ENCODE results near the gene PACSIN2.

The PACSIN2 gene

GRCh38 chr22:42944409-42944808 is 70.5 kb downstream of the PACSIN2 start:
- no peak for TF ChIP-seq CTCF (IDR thresholded peaks at IDR 0.05)

GRCh38 chr22:42943981-42944380 is 71.0 kb downstream of the PACSIN2 start:
- TF ChIP-seq CTCF (IDR thresholded peaks at IDR 0.05): no peak

- no peak for TF ChIP-seq CTCF (IDR thresholded peaks at IDR 0.05)
Measured at GRCh38 chr22:42942351-42942750, 72.6 kb downstream of the PACSIN2 start.

GRCh38 chr22:42939941-42940653 is 74.9 kb downstream of the PACSIN2 start:
- no peak for TF ChIP-seq CTCF (IDR thresholded peaks at IDR 0.05)

GRCh38 chr22:42939451-42939881 is 75.5 kb downstream of the PACSIN2 start:
- no peak for TF ChIP-seq CTCF (IDR thresholded peaks at IDR 0.05)

- no peak for TF ChIP-seq CTCF (IDR thresholded peaks at IDR 0.05)
Measured at GRCh38 chr22:42938976-42939375, 76.0 kb downstream of the PACSIN2 start.

- no peak for TF ChIP-seq CTCF (IDR thresholded peaks at IDR 0.05)
Measured at GRCh38 chr22:42938449-42938848, 76.5 kb downstream of the PACSIN2 start.

All from LNCAP (cell line).